Stimulated activated CD8-positive, alpha-beta memory T cell treated with anti-CD3 and anti-CD28 coated beads, Interleukin-12 subunit alpha, Interleukin-12 subunit beta, amount 100 ng/mL, for 1 hour (primary cell): ENCODE measurements around the gene ADAMTSL3.

ENCODE experiments used
- DNase-seq: peaks from one replicate; pipeline ENCODE4 v3.0.0-alpha.2; 2020; ENCODE audit warnings: low read depth

The ADAMTSL3 gene

GRCh38 chr15:83873966-83874365 lies 220.0 kb downstream of the ADAMTSL3 start:
- DNase-seq: no peak

GRCh38 chr15:83880529-83880928 lies 226.6 kb downstream of the ADAMTSL3 start:
- no peak for DNase-seq

GRCh38 chr15:83881156-83881555 lies 227.2 kb downstream of the ADAMTSL3 start:
- no peak for DNase-seq

- no peak for DNase-seq
Measured at GRCh38 chr15:83886321-83886720, 232.4 kb downstream of the ADAMTSL3 start.

GRCh38 chr15:83887404-83887803 lies 233.5 kb downstream of the ADAMTSL3 start:
- DNase-seq: no peak

GRCh38 chr15:83887961-83888360 lies 234.0 kb downstream of the ADAMTSL3 start:
- no peak for DNase-seq

- DNase-seq: no peak
Measured at GRCh38 chr15:83889995-83890394, 236.1 kb downstream of the ADAMTSL3 start.

GRCh38 chr15:83890587-83890986 lies 236.7 kb downstream of the ADAMTSL3 start:
- no peak for DNase-seq

GRCh38 chr15:83892498-83892897 lies 238.6 kb downstream of the ADAMTSL3 start:
- no peak for DNase-seq

GRCh38 chr15:83893308-83893707 lies 239.4 kb downstream of the ADAMTSL3 start:
- DNase-seq: no peak

- DNase-seq: no peak
Measured at GRCh38 chr15:83897037-83897436, 243.1 kb downstream of the ADAMTSL3 start.

GRCh38 chr15:83898361-83898760 lies 244.4 kb downstream of the ADAMTSL3 start:
- no peak for DNase-seq

- DNase-seq: no peak
Measured at GRCh38 chr15:83899670-83900069, 245.7 kb downstream of the ADAMTSL3 start.

GRCh38 chr15:83904107-83905040 lies 250.5 kb downstream of the ADAMTSL3 start:
- DNase-seq: no peak

- no peak for DNase-seq
Measured at GRCh38 chr15:83905556-83906273, 251.8 kb downstream of the ADAMTSL3 start.

GRCh38 chr15:83911345-83911744 lies 257.4 kb downstream of the ADAMTSL3 start:
- DNase-seq: no peak

GRCh38 chr15:83912343-83912742 lies 258.4 kb downstream of the ADAMTSL3 start:
- no peak for DNase-seq

- no peak for DNase-seq
Measured at GRCh38 chr15:83913034-83913632, 259.2 kb downstream of the ADAMTSL3 start.

GRCh38 chr15:83914906-83915305 lies 261.0 kb downstream of the ADAMTSL3 start:
- DNase-seq: no peak

- no peak for DNase-seq
Measured at GRCh38 chr15:83917432-83917831, 263.5 kb downstream of the ADAMTSL3 start.

GRCh38 chr15:83918011-83918410 lies 264.1 kb downstream of the ADAMTSL3 start:
- DNase-seq: no peak

- DNase-seq: no peak
Measured at GRCh38 chr15:83919319-83919830, 265.5 kb downstream of the ADAMTSL3 start.
